ENCODE measurements around the gene GZF1.

GZF1 gene

DNA sequence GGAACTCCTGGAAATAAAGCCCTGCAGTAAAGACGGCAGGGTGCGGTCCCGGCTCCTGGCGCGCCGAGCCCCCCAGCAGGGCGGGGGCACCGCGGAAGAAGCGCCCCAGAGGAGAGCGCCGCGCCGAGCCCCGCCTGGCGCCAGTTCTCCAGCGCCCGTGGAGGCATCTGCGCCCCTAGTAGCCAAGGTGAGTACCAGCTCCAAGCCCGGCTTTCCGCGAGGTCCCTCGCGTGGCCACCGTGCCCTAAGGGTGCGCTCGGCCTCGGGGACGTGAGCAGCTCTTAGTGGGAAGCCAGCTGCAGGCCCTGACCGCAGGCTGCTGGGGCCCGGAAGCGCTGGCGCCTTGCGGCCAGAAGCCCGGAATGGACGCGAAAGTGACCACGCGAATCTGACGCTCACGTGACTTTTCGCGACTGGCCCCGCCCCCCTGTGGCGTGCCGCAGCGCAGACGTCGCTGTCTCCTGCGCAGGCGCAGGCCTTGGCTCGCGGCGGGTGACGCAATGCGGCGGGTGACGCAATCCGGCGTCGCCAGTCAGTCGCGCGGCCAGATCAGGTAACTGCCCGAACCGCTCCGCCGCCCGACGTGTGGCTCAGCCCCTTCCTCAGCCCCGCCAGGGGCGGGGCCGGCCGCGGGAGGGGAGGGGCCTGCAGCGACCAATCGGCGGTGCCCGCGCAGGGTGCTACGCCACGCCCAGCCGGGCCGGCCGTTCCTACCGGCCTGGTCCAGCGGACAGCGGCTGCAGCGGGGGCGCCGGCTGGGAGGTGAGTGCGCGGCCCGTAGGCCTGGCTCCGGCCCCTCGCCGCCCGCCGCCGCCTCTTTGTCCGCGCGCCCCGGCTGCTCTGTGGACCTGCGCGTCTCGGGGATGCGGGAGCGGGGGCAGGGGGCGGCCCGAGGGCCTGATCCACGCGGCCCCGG is at the start of gene GZF1:
Gene GZF1, plus strand, starts transcription at position 707 of the 916 bp plus-strand sequence. CDS start 2,202 bp downstream, outside the sequence.
- peak; percentile 98 for DNase-seq (ENCODE audit: low read depth)

DNA sequence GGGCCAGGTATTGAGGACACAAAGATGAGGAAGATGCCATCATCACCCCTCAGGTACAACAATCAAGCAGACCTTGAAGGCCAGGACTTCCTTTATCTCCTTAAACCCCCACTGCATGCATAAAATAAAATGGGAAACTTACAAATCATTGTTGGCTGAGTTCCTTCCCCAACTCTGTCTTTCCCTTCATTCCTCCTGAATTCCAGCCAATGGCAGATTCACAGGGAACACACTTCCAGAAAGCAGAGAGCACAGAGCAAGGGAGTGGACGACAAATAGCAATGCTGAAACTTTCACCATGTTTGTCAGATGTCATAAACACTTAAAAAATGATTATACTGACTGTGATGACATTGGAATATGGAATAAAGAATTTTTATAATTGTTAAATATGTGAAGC is 48.7 kb upstream of the GZF1 start:
- no peak for DNase-seq (ENCODE audit: low read depth)

DNA sequence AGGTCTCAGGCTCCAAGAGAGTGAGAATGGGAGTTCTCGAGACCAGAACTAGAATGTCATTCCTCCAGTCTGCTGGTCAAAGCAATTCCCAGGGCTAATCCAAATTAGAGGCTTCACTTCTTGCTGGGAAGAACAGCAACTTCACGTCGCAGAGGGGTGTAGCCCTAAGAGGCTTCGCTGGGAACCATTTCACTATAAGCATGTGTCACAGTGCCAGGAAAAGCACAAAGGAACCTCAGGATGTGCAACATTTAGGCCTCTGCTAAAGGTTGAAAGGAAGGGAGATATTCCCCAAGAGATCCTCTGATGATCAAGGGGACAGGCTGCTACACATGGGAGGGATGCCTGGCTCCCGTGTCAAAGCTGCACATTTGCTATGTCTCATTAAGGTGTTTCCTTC is 47.3 kb upstream of the GZF1 start:
- DNase-seq (ENCODE audit: low read depth), result no peak

DNA sequence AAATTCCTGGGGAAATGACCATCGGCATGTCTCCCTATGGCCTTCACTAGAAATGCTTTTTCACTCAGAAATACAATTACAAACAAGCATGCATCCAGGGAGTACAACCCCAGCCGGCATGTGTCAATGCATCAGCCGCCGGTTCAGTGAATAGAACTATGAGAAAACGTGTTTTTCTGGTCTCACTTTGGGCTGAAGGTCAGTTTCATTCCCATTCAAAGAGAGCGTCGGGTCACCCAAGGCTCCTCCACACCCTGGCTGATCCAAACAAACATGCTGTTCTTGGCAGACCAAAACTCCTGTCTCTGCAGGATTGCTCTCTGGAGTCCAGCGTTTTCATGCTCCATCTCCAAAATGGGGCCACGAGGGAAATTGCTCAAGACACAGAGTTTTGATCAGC is 46.9 kb upstream of the GZF1 start:
- DNase-seq (ENCODE audit: low read depth), result no peak

DNA sequence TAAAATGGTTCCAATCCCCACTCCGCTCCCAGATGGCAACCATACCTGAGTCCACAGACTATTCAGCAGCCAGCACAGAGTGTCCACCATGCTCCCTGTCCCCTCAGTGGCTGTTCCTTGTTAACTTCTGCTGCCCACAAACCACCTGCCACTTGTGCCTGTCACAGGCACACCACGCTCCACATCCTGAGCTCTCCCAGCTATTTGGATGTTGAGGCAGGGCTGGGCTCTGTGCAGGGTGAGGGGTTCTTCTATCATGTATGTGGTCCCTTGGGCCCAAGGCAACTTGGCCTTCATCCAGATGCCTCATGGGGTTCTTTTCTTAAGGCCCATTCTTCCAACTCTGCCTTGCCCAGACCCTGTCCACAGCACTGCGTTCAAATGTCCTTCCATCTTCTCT is 45.4 kb upstream of the GZF1 start:
- DNase-seq (ENCODE audit: low read depth), result no peak

DNA sequence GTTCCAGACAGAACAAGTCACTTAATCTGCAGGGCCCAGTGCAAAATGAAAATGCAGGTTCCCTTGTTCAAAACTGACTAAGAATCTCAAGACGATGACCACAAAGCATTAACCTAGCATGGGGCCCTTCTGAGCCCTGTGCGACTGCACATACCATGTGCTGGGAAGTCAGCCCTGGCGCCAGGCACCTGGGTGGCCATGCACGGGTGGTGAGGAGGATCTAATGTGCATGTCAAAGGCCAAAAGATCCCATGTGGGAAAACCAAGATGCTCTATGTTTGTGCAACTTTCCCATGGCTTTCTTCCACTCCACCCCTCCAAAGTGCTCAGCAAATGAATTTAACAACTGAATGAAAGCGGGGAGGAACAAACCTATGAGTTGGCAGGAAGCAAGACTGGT is 44.9 kb upstream of the GZF1 start:
- no peak for DNase-seq (ENCODE audit: low read depth)

DNA sequence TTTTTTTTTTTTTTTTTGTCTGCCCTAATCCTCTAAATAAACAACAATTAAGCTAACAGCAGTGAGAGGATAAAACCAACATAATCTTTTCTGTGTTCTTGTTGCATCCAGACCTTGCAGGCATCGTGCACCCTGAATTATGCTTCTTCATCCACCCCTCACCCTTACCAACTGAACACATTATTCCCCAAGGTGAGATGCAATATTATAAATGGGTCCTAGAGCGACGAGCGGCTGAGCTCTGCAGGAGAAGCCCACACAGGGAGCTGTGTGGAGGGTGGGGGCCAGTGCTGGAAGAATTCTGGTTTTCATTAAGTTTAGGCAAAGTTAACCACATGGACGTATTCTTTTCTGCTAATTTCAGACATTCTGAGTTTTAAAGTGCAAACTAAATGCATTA is 43.6 kb upstream of the GZF1 start:
- DNase-seq (ENCODE audit: low read depth), result no peak

DNA sequence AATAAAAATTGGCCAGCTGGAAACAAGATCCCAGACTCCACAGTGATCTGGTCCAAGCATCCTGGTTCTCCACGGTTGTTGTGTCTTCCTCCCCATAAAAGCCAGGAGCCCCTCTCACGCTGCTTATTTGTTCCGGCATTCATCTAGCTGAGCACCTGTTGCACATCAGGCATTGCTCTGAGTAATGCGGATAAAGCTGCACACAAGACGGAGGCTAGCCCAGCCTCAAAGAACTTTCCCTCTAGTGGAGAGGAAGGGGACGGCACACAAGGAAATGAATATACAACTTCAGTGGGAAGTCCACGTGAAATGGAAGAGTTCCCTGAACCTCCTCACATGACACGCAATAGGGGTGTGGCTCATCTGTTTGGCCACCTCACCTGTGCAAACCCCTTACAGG is 41.7 kb upstream of the GZF1 start:
- no peak for DNase-seq (ENCODE audit: low read depth)

DNA sequence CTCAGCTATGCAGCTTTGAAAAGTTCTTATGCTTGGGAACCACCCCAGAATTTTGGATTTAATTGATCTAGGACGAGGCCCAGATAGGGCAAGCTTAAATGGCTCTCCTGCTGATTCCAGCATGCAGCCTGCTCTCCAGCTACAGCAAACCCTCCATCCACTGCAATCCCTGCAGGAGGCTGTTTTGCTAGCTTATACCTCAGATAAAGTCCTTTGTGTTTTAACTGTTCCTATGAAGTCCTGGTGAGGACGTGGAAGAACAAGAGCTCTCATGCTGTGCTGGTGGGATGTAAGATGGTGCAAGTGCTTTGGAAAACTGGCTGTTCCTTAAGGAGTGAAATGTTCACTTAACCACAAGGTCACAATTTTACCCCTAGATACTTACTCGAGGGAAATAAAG is 36.9 kb upstream of the GZF1 start:
- no peak for DNase-seq (ENCODE audit: low read depth)

DNA sequence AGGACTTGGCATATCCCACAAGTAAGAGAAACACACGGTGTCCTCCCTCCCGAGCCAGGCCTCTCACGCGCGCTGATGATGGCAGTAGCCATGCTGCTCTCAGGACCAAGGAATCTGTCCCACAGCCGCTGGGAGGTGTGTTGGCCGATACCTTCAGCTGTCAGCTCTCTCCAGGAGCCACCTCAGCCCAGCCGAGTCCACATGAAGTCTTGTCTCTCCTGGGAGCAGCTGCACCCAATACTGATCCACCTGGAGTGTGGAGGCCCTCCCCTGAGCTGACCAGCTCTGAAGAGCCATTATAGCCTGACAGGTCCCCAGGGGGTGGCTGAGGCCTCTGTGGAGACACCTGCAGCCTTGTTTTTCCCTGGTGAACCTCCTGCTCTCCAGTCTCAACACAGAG is 35.2 kb upstream of the GZF1 start:
- DNase-seq (ENCODE audit: low read depth), result no peak

DNA sequence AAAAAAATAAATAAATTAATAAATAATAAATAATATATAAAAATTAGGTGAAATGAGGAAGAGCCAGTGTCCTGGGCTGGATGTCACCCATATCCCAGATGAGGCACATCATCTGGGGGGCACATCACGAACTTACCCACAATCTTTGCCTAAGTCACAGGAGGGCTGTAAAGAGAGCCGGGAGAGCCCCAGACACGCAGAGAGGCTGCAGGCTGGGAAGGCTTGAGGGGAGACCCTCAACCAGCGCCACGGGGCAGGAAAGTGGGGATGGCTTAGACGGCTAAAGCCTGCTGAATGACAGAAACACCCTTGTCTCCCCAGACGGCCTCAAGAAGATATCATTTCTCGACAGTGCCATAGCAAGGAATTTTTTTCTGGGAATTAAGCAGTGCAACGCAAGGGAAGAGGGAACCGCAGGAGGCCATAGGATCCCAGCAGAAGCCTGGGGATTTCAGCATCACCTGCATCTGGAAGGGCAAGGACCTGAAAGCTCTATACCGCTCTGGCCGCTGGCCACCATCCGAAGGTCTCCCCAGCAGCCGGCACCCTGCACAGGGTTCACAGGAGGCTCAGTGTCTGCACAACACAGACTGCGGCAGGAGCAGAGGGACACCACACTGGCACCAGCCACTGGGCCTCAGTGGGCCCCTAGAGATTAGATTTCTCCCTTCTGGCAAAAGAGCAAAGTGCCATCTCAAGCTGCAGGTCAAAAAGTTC is 34.2 kb upstream of the GZF1 start:
- no peak for DNase-seq (ENCODE audit: low read depth)

DNA sequence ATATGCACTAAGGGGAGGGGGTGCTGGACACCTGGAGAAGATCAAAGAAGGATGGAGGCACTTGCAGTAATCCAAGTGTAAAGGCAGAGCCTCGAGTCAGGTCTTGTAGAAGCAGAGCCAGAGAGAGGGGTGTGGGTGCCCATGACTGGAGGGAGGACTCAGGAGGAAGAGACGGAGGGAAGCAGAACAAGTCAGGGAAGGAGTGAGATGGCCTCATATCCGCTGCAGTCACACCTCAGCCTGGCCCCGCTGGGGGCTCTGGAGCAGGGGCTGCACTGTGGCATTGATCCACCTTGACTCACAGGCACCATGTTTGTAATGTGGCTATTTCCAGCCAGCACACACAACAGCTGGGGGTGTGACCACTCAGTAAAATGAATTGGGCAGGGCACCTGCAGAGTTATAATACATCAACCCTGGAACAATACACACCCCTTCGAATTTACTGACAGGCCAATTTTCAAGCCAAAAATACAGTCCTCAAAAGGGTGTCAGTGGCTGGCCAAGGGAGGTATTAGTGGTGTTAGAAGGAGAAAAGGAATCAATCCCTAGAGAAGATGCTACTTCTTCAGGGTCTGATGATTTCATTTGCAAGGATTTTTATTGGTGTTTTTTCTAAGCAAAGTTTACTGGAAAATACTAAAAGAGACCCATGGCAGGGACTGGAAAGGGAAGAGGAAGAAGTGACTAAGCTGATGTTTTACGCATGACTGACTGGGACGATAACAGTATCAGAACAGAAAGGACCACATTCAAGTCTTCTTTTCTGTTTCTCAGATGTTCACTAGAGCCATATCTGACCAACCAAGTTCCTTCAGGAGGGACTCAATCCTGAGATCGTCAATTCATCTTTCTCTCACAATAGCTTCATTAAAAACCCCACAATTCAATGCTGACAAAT is 30.3 kb upstream of the GZF1 start:
- no peak for DNase-seq (ENCODE audit: low read depth)

DNA sequence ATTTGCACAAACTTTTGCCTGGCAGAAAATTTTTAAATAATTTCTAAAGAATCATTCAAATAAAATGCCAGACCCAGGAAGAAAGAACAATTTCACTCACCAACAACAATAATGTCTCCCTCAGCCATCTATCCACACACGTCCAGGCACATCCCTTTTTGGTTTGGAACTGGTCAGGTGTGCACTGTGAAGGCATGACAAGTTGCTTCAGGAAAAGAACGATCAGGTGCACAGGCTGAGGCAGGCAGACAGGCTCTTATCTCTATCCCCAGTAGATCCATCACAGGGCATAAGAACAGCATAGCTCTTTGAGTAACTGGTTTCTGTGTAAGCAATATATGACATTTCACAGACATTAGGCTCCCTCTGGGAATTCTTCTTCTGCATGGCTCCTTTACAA is 29.5 kb upstream of the GZF1 start:
- DNase-seq (ENCODE audit: low read depth), result no peak

DNA sequence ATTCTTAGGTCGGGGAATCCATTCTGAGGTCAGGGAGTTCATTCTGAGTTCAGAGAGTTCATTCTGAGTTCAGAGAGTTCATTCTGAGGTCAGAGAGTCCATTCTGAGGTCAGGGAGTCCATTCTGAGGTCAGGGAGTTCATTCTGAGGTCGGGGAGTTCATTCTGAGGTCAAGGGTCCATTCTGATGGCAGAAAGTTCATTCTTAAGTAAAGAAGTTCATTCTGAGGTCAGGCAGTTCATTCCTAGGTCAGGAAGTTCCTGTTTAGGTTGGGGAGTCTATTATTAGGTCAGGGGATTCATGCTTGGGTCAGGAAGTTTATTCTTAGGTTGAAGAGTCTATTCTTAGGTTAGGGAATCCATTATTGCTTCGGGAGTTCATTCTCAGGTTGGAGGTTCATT is 27.9 kb upstream of the GZF1 start:
- DNase-seq (ENCODE audit: low read depth), result no peak

DNA sequence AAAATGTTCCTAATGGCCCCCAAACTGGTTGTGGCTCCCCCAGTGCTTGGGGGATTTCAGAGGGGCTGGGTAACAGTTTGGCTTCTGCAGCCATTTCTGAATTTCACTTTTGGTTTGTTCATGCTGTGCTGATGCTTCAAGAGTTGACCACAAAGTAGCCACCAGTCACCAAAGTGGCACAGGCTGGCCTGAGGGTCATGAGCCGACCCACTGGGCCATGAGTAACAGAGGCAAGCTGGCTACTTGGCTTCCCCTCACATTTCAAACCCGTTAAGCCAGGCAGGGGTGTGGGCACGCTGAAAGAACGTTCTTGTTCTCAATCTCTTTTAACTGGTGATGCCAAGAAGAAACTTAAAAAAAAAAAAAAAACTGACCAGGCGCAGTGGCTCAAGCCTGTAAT is 26.5 kb upstream of the GZF1 start:
- DNase-seq (ENCODE audit: low read depth), result no peak

DNA sequence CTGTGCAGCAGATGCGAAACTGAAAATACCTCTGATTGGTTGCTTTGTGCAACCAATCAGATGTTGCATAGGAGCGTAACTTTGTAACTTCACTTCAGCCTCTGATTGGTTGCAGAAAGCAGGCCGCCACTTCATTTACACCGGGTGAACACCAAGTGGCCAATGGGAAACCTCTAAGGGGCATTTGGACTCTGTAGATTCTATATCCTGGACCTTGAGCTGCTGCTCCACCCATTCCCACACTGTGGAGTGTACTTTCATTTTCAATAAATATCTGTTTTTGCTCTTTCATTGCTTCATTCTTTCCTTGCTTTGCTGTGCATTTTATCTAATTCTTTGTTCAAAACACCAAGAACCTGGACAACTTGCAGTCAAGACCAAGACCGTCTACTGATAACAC is 25.5 kb upstream of the GZF1 start:
- DNase-seq (ENCODE audit: low read depth), result no peak

DNA sequence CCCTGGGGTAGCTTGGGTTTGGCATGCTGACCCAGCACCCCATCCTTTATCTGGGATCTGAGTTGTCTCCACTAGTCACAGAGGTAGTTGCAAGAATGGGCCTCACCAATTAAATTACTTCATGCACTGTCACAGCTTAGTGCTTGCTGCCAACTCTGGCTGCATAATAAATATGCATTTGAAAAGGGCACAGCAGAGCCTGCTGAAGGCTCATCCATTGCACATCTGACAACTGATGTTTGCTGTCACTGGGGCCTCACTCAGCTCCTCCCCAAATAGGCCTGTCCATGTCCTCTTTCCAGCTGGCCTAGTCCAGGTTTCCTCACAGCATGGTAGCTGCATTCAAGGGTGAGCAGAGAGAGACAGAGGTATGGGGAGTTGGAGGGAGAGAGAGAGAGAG is 24.7 kb upstream of the GZF1 start:
- DNase-seq (ENCODE audit: low read depth), result no peak

DNA sequence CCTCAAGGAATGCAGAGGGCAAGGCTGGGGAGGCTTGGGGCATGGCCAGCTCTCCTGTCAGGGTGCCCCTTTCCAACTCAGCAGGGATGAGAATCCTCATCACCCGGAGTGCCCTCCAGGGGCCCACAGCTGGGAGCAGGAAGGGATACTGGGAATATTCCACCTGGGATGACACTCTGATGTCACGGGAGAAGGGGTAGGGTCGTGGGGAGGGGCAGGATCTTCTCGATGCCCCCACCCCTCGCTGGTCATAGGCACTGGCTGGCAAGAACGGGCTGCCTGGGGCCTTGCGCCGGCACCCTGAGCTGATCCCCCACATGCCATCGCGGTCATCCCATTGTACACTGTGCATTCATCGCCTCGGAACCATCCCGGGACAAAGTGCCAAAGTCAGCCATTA is 22.0 kb upstream of the GZF1 start:
- no peak for DNase-seq (ENCODE audit: low read depth)

DNA sequence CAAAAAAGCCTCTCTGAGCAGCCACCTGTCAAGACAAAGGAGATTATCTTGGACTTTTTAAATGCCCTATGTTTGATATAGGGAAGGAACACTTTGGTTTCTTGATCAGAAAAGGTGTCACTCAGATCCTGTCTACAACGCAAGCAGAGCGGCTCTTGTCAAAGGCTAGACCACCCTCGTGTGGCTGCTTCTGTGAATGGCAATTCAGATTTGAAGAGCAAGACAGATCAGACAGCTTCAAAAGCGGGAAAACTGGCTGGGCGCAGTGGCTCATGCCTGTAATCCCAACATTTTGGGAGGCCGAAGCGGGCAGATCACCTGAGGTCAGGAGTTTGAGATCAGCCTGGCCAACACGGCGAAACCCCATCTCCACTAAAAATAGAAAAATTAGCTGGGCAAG is 21.5 kb upstream of the GZF1 start:
- DNase-seq (ENCODE audit: low read depth), result no peak

DNA sequence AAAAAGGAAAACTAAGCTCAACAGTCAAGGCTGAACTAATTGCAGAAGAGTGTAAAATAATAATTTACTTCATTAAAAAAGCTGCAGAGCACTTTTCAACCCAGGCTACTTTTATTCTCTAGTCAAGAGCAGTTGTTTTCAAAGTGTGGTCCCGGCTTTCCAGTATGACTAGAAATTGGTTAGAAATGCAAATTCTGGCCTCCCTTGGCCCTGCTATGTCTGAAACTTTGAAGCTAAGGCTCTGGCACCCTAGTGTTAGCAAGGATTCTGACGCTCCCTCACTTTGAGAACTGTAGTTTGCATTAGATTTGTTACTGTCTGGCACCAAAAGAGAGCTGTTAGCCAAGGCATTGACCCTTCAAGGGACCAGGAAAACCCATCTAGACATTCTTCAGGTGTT is 20.9 kb upstream of the GZF1 start:
- DNase-seq (ENCODE audit: low read depth), result no peak

DNA sequence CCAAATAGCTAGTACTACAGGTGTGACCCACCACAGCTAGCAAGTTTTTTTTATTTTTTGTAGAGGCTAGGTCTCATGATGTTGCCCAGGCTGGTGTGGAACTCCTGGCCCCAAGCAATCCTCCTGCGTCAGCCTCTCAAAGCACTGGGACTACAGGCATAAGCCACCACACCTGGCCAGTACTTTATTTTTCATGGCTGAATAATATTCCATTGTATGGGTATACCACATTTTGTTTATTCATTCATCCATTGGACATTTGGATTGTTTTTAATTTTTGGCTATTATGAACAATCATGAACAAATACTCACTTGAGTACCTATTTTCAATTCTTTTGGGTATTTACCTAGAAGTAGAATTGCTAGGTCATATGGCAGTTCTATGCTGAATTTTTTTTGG is 18.4 kb upstream of the GZF1 start:
- DNase-seq (ENCODE audit: low read depth), result no peak

DNA sequence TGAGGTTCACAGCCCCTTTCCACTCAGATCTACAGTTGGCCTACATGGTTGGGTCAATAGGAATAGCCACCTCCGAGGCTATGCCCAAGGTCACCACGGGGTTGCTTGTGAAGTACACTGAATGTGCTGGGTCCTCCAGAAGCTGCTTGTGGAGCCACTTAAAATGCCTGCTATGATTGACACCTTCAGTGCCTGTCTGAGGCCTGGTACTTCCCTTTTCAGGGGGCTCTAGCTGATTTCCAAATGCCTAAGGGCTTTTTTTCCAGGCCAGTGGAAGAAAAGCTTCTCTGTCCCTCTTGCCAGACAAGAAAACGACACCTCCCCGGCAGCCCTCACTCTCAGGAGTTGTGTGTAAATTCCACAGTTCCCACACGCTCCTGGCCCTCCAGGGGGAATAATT is 17.6 kb upstream of the GZF1 start:
- DNase-seq (ENCODE audit: low read depth), result no peak

DNA sequence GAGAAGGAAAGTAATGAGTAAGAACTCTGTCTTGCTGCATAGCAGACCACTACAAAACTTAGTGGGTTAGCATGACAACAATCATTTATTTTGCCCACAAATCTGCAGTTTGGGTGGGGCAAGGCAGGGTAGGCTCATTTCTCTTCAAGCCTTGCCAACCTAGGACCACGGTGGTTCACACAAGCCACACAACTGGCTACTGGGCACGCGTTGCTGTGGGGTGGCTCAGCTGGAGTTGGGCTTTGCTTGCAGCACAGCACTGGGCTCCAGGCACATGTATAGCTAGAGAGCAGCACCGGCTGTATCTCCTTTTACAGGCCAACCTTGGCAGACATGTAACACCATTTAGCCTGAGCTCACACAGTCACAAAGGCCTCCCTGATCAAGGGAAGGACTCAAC is 16.0 kb upstream of the GZF1 start:
- no peak for DNase-seq (ENCODE audit: low read depth)
